GM23338 (cell line): Measurements from ENCODE around the gene PAIP2B. TPM values are rescaled to one million over a fixed set of nuclear protein-coding genes. Genes with fewer than 3 reads are reported as not detected.

Source experiments
- ATAC-seq: fragments of 200-7000 bp; cut with Tn5 transposase; 3 replicates; pipeline ENCODE4 v1.9.1; 2020
- DNase-seq: peaks from one replicate; pipeline ENCODE4 v3.0.0-alpha.2; 2015; ENCODE audit warnings: low spot score
- H2AFZ ChIP-seq: fragments of 200-600 bp; sonication (generic); 2 replicates; pipeline ENCODE4 v1.8.0; 2016; ENCODE audit warnings: antibody characterized with exemption, mild to moderate bottlenecking, moderate library complexity
- H3F3A ChIP-seq: fragments of 200-600 bp; sonication (generic); replicated peaks from 2 replicates; pipeline ENCODE4 v1.8.0; 2017; ENCODE audit warnings: antibody characterized with exemption, mixed run types, low read depth
- H3K27ac ChIP-seq: fragments of 200-600 bp; sonication (generic); 2 replicates; pipeline ENCODE4 v1.6.1; 2016; ENCODE audit warnings: low read depth
- H3K27me3 ChIP-seq: fragments of 200-600 bp; sonication (generic); 2 replicates; pipeline ENCODE4 v1.8.0; 2016; ENCODE audit warnings: mild to moderate bottlenecking, mixed run types, moderate library complexity; ENCODE audit not compliant: insufficient read depth
- H3K36me3 ChIP-seq: fragments of 200-600 bp; sonication (generic); 2 replicates; pipeline ENCODE4 v1.8.0; 2016; ENCODE audit warnings: mild to moderate bottlenecking; ENCODE audit not compliant: insufficient read depth
- H3K4me1 ChIP-seq: fragments of 200-600 bp; sonication (generic); 2 replicates; pipeline ENCODE4 v1.8.0; 2016; ENCODE audit warnings: mild to moderate bottlenecking, moderate library complexity; ENCODE audit not compliant: insufficient read depth
- H3K4me2 ChIP-seq: fragments of 200-600 bp; sonication (generic); 2 replicates; pipeline ENCODE4 v1.7.1; 2017; ENCODE audit warnings: mixed run types
- H3K4me3 ChIP-seq: fragments of 200-600 bp; sonication (generic); 2 replicates; pipeline ENCODE4 v1.6.1; 2016; ENCODE audit warnings: mixed run types
- H3K79me2 ChIP-seq: fragments of 200-600 bp; sonication (generic); replicated peaks from 2 replicates; pipeline ENCODE4 v1.8.0; 2017; ENCODE audit warnings: mild to moderate bottlenecking; ENCODE audit not compliant: insufficient read depth
- H3K9me2 ChIP-seq: fragments of 200-600 bp; sonication (generic); 2 replicates; pipeline ENCODE4 v1.8.0; 2017; ENCODE audit not compliant: insufficient read depth
- H4K20me1 ChIP-seq: fragments of 200-600 bp; sonication (generic); replicated peaks from 2 replicates; pipeline ENCODE4 v1.8.0; 2017; ENCODE audit warnings: mild to moderate bottlenecking; ENCODE audit not compliant: insufficient read depth
- H3K27ac Mint-ChIP-seq: 2 replicates; pipeline ENCODE4 v1.8.0; 2020; ENCODE audit warnings: inconsistent platforms, mild to moderate bottlenecking, moderate library complexity, mixed read lengths
- H3K27me3 Mint-ChIP-seq: 3 replicates; pipeline ENCODE4 v1.8.0; 2022; ENCODE audit warnings: low read depth, mild to moderate bottlenecking, moderate library complexity, mixed read lengths, inconsistent platforms; ENCODE audit not compliant: insufficient read depth, poor library complexity
- H3K36me3 Mint-ChIP-seq: 3 replicates; pipeline ENCODE4 v1.8.0; 2021; ENCODE audit warnings: low read depth, mild to moderate bottlenecking, inconsistent platforms, moderate library complexity, mixed read lengths
- H3K4me1 Mint-ChIP-seq: 3 replicates; pipeline ENCODE4 v1.8.0; 2020; ENCODE audit warnings: mild to moderate bottlenecking, inconsistent platforms, mixed read lengths
- H3K4me3 Mint-ChIP-seq: 3 replicates; pipeline ENCODE4 v1.8.0; 2021; ENCODE audit warnings: moderate library complexity, mild to moderate bottlenecking, inconsistent platforms, mixed read lengths
- H3K9me3 Mint-ChIP-seq: 3 replicates; pipeline ENCODE4 v1.8.0; 2020; ENCODE audit warnings: moderate library complexity, mild to moderate bottlenecking, inconsistent platforms, mixed read lengths
- CREB1 ChIP-seq: fragments of 250-450 bp; sonication (Bioruptor Pico); IDR thresholded peaks from 2 replicates; pipeline ENCODE4 v1.5.0; 2020; ENCODE audit warnings: low read depth, mild to moderate bottlenecking, moderate library complexity
- ETS1 ChIP-seq: IDR thresholded peaks from 2 replicates; pipeline ENCODE4 v1.6.1; 2016; ENCODE audit warnings: antibody characterized with exemption
- EZH2 ChIP-seq: fragments of 200-600 bp; sonication (generic); IDR thresholded peaks from one replicate; pipeline ENCODE4 v1.8.0; 2017; ENCODE audit warnings: antibody characterized with exemption, mild to moderate bottlenecking, low read depth; ENCODE audit not compliant: unreplicated experiment
- JUNB ChIP-seq: IDR thresholded peaks from one replicate; pipeline ENCODE4 v1.6.1; 2016; ENCODE audit warnings: antibody characterized with exemption; ENCODE audit not compliant: unreplicated experiment
- NANOG ChIP-seq: IDR thresholded peaks from 2 replicates; pipeline ENCODE4 v1.6.1; 2016; ENCODE audit warnings: antibody characterized with exemption, borderline replicate concordance
- POLR2AphosphoS5 ChIP-seq: IDR thresholded peaks from 2 replicates; pipeline ENCODE4 v1.6.1; 2016; ENCODE audit warnings: antibody characterized with exemption, low read depth
- STAT1 ChIP-seq: IDR thresholded peaks from one replicate; pipeline ENCODE4 v1.6.1; 2016; ENCODE audit warnings: antibody characterized with exemption; ENCODE audit not compliant: unreplicated experiment
- ZNF331 ChIP-seq: fragments of 250-450 bp; sonication (Bioruptor Pico); IDR thresholded peaks from 2 replicates; pipeline ENCODE4 v1.5.0; 2020; ENCODE audit warnings: low read depth, mild to moderate bottlenecking, moderate library complexity
- polyA plus RNA-seq: library from polyadenylated mRNA; unstranded; fragments of >200 nt; fragmentation: Nextera tagmentation; extraction: Ambion mirVana; gene quantifications from 2 replicates; pipeline ENCODE4 v1.2.1, GENCODE V29; 2016
- total RNA-seq: library from RNA; depleted of rRNA; stranded (reverse); fragments of >200 nt; shearing (Covaris generic); gene quantifications from 2 replicates; pipeline ENCODE4 v1.2.3, GENCODE V29; 2014

Gene PAIP2B
- total and polyA plus RNA-seq, 2 experiments from 2014 or later: 7.6 to 29.7 TPM

- no peak for TF ChIP-seq ETS1
- Histone ChIP-seq H3K4me1 (no peaks in the 10 kb centered on the region; the same call in 1 of the 2 replicates), H3K4me2 (no peak overlapping the region), H3K36me3 (no peaks in the 10 kb centered on the region), H3K4me3 (no peak overlapping the region), H2AFZ (no peak overlapping the region), H4K20me1 (peaks cover 5% of the 10 kb centered on the region; the same call in 1 of the 2 replicates), H3F3A (no peaks in the 10 kb centered on the region), H3K27ac (no peak overlapping the region), H3K79me2 (0 out of 2 replicates have a peak, but pooled peaks cover 6% of the 10 kb centered on the region), H3K9me2 (0 out of 2 replicates have a peak, but pooled peaks cover 4% of the 10 kb centered on the region), H3K27me3 (no peaks in the 10 kb centered on the region)
- H3K27ac Mint-ChIP-seq: no peak overlapping the region
- H3K27me3 Mint-ChIP-seq: peaks cover 2% of the 10 kb centered on the region
- no peak overlapping the region for H3K4me3 Mint-ChIP-seq
- ATAC-seq (no peak), DNase-seq (no peak)
- H3K4me1 Mint-ChIP-seq: peaks cover 17% of the 10 kb centered on the region
- no peaks in the 10 kb centered on the region for H3K36me3 Mint-ChIP-seq
- no peaks in the 10 kb centered on the region for H3K9me3 Mint-ChIP-seq
These were observed 16.6 kb downstream of the PAIP2B start for GRCh38 chr2:71210292-71210691.

GRCh38 chr2:71208756-71209155, 18.1 kb downstream of the PAIP2B start:
- Histone ChIP-seq H2AFZ (no peak overlapping the region), H3K4me2 (no peak overlapping the region), H3K4me3 (no peak overlapping the region), H3K4me1 (no peaks in the 10 kb centered on the region; the same call in 1 of the 2 replicates), H3F3A (no peaks in the 10 kb centered on the region), H3K36me3 (no peaks in the 10 kb centered on the region), H4K20me1 (0 out of 2 replicates have a peak, but pooled peaks cover 5% of the 10 kb centered on the region), H3K9me2 (0 out of 2 replicates have a peak, but pooled peaks cover 4% of the 10 kb centered on the region), H3K79me2 (0 out of 2 replicates have a peak, but pooled peaks cover 6% of the 10 kb centered on the region), H3K27ac (0 out of 2 replicates have a peak overlapping the region, but pooled peaks have one; percentile 29), H3K27me3 (no peaks in the 10 kb centered on the region)
- H3K4me1 Mint-ChIP-seq: peaks cover 17% of the 10 kb centered on the region
- H3K4me3 Mint-ChIP-seq: no peak overlapping the region
- no peak overlapping the region for H3K27ac Mint-ChIP-seq
- H3K9me3 Mint-ChIP-seq: no peaks in the 10 kb centered on the region
- no peaks in the 10 kb centered on the region for H3K36me3 Mint-ChIP-seq
- ATAC-seq (no peak), DNase-seq (no peak)
- no peak for TF ChIP-seq JUNB
- peaks cover 2% of the 10 kb centered on the region for H3K27me3 Mint-ChIP-seq

GRCh38 chr2:71207601-71208000, 19.3 kb downstream of the PAIP2B start:
- Histone ChIP-seq H3K4me3 (no peak overlapping the region), H3K9me2 (0 out of 2 replicates have a peak, but pooled peaks cover 4% of the 10 kb centered on the region), H3K27me3 (no peaks in the 10 kb centered on the region), H3K79me2 (0 out of 2 replicates have a peak, but pooled peaks cover under 1% of the 10 kb centered on the region), H3K27ac (no peak overlapping the region), H3F3A (no peaks in the 10 kb centered on the region), H3K4me1 (no peaks in the 10 kb centered on the region; the same call in 1 of the 2 replicates), H3K36me3 (no peaks in the 10 kb centered on the region), H4K20me1 (0 out of 2 replicates have a peak, but pooled peaks cover 5% of the 10 kb centered on the region), H3K4me2 (no peak overlapping the region), H2AFZ (no peak overlapping the region)
- DNase-seq: no peak
- H3K9me3 Mint-ChIP-seq: no peaks in the 10 kb centered on the region
- H3K4me1 Mint-ChIP-seq: peaks cover 17% of the 10 kb centered on the region
- no peak overlapping the region for H3K4me3 Mint-ChIP-seq
- no peak for ATAC-seq
- no peak overlapping the region for H3K27ac Mint-ChIP-seq
- H3K27me3 Mint-ChIP-seq: peaks cover 2% of the 10 kb centered on the region
- no peaks in the 10 kb centered on the region for H3K36me3 Mint-ChIP-seq
- no peak for TF ChIP-seq STAT1
- no peak for TF ChIP-seq ETS1
- TF ChIP-seq ZNF331 (CRISPR knock-in tag): no peak
- no peak for TF ChIP-seq CREB1 (CRISPR knock-in tag)
- TF ChIP-seq POLR2AphosphoS5: no peak
- TF ChIP-seq EZH2: no peak
- no peak for TF ChIP-seq NANOG
